ENCODE results near the gene PECR. TPM values are rescaled to one million over a fixed set of nuclear protein-coding genes. Genes with fewer than 3 reads are reported as not detected.
A peak's percentile ranks its signal among the peaks of the same experiment; 100 is the strongest.

PECR gene
- polyA plus RNA-seq, 1 experiment, result 5.6 TPM

GRCh38 chr2:216033403-216033802 is 48.2 kb downstream of the PECR start:
- POLR2A ChIA-PET, result no interaction called here
- no peak for DNase-seq (ENCODE audit: low read depth)
- TF ChIP-seq, protein P1, sequence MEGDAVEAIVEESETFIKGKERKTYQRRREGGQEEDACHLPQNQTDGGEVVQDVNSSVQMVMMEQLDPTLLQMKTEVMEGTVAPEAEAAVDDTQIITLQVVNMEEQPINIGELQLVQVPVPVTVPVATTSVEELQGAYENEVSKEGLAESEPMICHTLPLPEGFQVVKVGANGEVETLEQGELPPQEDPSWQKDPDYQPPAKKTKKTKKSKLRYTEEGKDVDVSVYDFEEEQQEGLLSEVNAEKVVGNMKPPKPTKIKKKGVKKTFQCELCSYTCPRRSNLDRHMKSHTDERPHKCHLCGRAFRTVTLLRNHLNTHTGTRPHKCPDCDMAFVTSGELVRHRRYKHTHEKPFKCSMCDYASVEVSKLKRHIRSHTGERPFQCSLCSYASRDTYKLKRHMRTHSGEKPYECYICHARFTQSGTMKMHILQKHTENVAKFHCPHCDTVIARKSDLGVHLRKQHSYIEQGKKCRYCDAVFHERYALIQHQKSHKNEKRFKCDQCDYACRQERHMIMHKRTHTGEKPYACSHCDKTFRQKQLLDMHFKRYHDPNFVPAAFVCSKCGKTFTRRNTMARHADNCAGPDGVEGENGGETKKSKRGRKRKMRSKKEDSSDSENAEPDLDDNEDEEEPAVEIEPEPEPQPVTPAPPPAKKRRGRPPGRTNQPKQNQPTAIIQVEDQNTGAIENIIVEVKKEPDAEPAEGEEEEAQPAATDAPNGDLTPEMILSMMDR (IDR thresholded peaks at IDR 0.05; ENCODE audit: insufficient read depth, low read depth, low read length), result no peak
- Histone ChIP-seq H3K27me3 (ENCODE audit: control insufficient read depth, insufficient read depth, low read length) (no peaks in the 10 kb centered on the region), H3K4me3 (ENCODE audit: low read depth, low read length) (no peak overlapping the region), H3K36me3 (ENCODE audit: control insufficient read depth, insufficient read depth, low read length) (no peaks in the 10 kb centered on the region)
- CTCF ChIA-PET, result interaction anchor here (0.5 to 4.9 kb wide), 12 partner anchors 10 to 590 kb away, joined by 3 to 57 read pairs (median 4); partner anchors contain the start of genes PECR, TMEM169 and XRCC5

GRCh38 chr2:216031960-216032689 is 49.5 kb downstream of the PECR start:
- H3K4me3 ChIP-seq (ENCODE audit: low read depth, low read length), result no peak overlapping the region
- ChIA-PET CTCF (interaction anchor here (0.9 to 4.9 kb wide), 10 partner anchors 9 to 634 kb away, joined by 3 to 57 read pairs (median 4); partner anchors contain the start of genes PECR, TMEM169 and XRCC5), POLR2A (interaction anchor here (0.7 kb wide), 1 partner anchor 20 kb away, joined by 4 read pairs; no protein-coding TSS in a partner anchor)
- H3K36me3 ChIP-seq (ENCODE audit: control insufficient read depth, insufficient read depth, low read length), result no peaks in the 10 kb centered on the region
- DNase-seq (ENCODE audit: low read depth), result peak; percentile 62
- no peaks in the 10 kb centered on the region for H3K27me3 ChIP-seq (ENCODE audit: control insufficient read depth, insufficient read depth, low read length)
- TF ChIP-seq, protein P1 (IDR thresholded peaks at IDR 0.05; ENCODE audit: insufficient read depth, low read depth, low read length), result no peak

DNA sequence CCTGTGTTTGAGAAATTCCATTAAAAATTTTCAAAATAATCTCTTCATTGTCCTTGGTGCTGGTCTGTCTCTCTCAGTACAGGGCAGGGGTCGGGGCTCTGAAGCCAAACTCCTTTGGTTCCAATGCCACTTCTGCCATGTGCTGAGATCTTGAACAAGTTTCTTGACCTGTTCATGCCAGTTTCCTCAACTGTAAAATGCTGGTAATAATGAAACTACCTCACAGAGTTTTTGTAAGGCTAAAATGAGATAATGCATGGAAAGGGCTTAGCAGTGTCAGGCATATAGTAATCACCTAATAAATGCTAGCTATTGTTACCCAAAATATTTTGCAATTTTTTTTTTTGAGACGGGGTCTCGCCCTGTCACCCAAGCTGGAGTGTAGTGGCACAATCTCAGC is 51.4 kb downstream of the PECR start:
- POLR2A ChIA-PET, result no interaction called here
- Histone ChIP-seq H3K27me3 (ENCODE audit: control insufficient read depth, insufficient read depth, low read length) (no peaks in the 10 kb centered on the region), H3K36me3 (ENCODE audit: control insufficient read depth, insufficient read depth, low read length) (no peaks in the 10 kb centered on the region), H3K4me3 (ENCODE audit: low read depth, low read length) (no peak overlapping the region)
- CTCF ChIA-PET, result interaction anchor here (0.6 kb wide), 1 partner anchor 1820 kb away, joined by 3 read pairs; no protein-coding TSS in a partner anchor
- DNase-seq (ENCODE audit: low read depth), result no peak
- TF ChIP-seq, protein P1 (IDR thresholded peaks at IDR 0.05; ENCODE audit: insufficient read depth, low read depth, low read length), result no peak

DNA sequence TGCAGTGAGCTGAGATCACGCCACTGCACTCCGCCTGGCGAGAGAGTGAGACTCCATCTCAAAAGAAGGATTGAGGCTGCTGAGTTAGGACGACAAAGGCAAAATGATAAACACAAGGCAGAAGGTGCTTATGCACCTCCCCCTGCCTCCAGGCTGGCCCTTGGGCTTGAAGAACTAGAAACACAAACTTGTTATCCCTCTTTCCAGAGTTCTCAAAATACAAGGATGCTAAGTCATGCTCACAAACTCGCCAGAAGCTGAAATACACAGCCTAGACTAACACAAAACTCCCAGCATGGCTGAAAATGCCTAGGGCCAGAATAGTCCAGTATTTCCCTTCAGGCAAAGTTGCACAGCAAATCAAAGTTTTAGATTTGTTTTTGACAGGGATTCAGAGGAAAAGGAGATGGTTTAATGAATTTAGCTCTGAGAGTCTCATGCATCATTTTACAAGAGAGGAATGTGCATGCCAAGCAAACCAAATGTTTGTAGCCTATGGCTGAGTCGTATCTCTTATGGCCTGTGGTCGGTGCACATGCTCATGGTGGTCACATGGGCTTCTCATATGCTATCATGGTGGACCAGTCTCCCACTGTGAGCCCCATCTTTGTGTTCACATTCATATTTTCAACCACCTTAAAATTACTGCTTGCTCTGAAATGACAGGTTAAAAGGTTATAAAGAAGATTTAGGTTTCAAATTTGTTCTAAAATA is 52.0 kb downstream of the PECR start:
- ChIA-PET CTCF (interaction anchor here (0.6 kb wide), 2 partner anchors 237 to 1820 kb away, joined by 3 read pairs; no protein-coding TSS in a partner anchor), POLR2A (no interaction called here)
- no peaks in the 10 kb centered on the region for H3K27me3 ChIP-seq (ENCODE audit: control insufficient read depth, insufficient read depth, low read length)
- TF ChIP-seq, protein P1 (IDR thresholded peaks at IDR 0.05; ENCODE audit: insufficient read depth, low read depth, low read length), result no peak
- DNase-seq (ENCODE audit: low read depth), result no peak
- no peak overlapping the region for H3K4me3 ChIP-seq (ENCODE audit: low read depth, low read length)
- no peaks in the 10 kb centered on the region for H3K36me3 ChIP-seq (ENCODE audit: control insufficient read depth, insufficient read depth, low read length)

- POLR2A ChIA-PET, result no interaction called here
- H3K4me3 ChIP-seq (ENCODE audit: low read depth, low read length), result no peak overlapping the region
- DNase-seq (ENCODE audit: low read depth), result no peak
- CTCF ChIA-PET, result interaction anchor here (0.9 to 6.7 kb wide), 5 partner anchors 9 to 77 kb away, joined by 3 to 57 read pairs (median 4); no protein-coding TSS in a partner anchor
- no peaks in the 10 kb centered on the region for H3K27me3 ChIP-seq (ENCODE audit: control insufficient read depth, insufficient read depth, low read length)
- H3K36me3 ChIP-seq (ENCODE audit: control insufficient read depth, insufficient read depth, low read length), result no peaks in the 10 kb centered on the region
- TF ChIP-seq, protein P1 (IDR thresholded peaks at IDR 0.05; ENCODE audit: insufficient read depth, low read depth, low read length), result no peak
These were observed 56.8 kb downstream of the PECR start for GRCh38 chr2:216024779-216025336.

All from BJ (cell line).